GM18861 (cell line): ENCODE measurements around the gene KDM4B.
"Not testable (repeated sequence)": the region's sequence is repeated elsewhere in the genome, so short reads cannot be mapped to it uniquely, and the experiment has no call there.

ENCODE experiments used
- ATAC-seq: cut with Tn5 transposase; IDR thresholded peaks from one replicate; pipeline ENCODE4 v1.9.1; 2021; ENCODE audit not compliant: unreplicated experiment

Gene KDM4B

DNA sequence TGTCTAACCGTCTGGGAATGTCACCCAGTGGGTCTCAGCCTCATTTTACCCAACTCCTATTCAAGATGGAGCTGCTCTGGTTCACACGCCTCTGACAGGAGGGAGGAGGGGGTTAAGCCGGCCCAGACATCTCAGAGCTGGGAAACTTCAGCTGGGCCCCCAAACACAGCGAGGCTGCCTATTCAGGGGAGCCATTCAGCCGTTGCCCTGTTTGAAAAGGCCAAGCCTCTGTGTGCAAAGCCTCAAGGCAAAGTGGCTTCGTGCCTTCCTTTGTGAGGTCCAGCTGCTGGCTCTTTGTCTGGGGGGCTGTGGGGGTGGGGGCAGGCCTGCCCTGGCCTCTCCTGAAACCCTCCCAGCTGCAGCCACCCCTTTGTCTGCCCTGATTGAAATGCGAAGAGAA lies 224.3 kb downstream of the KDM4B start:
- no peak for ATAC-seq

DNA sequence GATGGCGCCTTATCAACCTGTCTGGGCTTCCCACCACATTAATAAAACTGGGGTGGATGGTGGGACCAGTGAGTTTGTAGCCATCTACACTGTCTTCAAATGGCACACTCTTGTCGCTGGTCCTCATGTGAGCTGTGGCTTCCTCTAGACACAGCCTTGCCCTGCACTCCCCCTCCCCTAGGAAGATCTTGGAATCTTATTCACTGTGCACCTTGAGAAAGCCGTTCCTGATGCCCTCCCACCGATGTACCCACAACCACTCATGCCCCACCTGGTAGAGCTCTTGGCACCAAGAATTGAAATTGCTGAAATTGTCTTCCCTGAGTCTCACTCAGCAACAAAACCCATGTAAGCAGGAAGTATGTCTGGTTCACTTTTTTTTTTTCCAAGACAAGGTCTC lies 225.7 kb downstream of the KDM4B start:
- no peak for ATAC-seq

GRCh38 chr19:5195587-5195986 lies 226.7 kb downstream of the KDM4B start:
- ATAC-seq = not testable (repeated sequence)

- no peak for ATAC-seq
These were observed 227.9 kb downstream of the KDM4B start for GRCh38 chr19:5196832-5197231.

GRCh38 chr19:5200844-5201243 lies 231.9 kb downstream of the KDM4B start:
- no peak for ATAC-seq

GRCh38 chr19:5202553-5202952 lies 233.6 kb downstream of the KDM4B start:
- no peak for ATAC-seq
